ENCODE data around the gene CNN2.

The CNN2 gene

GRCh38 chr19:1050989-1051788 lies 24.8 kb downstream of the CNN2 start:
- no peak for DNase-seq

GRCh38 chr19:1051791-1052190 lies 25.4 kb downstream of the CNN2 start:
- no peak for DNase-seq

GRCh38 chr19:1052349-1052975 lies 26.1 kb downstream of the CNN2 start:
- DNase-seq: no peak

- DNase-seq: no peak
Observed at GRCh38 chr19:1053176-1054101, 27.0 kb downstream of the CNN2 start.

- no peak for DNase-seq
Observed at GRCh38 chr19:1054102-1055027, 28.0 kb downstream of the CNN2 start.

GRCh38 chr19:1055028-1055425 lies 28.6 kb downstream of the CNN2 start:
- DNase-seq: no peak

GRCh38 chr19:1055886-1056620 lies 29.6 kb downstream of the CNN2 start:
- DNase-seq: no peak

GRCh38 chr19:1057176-1057855 lies 30.9 kb downstream of the CNN2 start:
- peak; percentile 37 to 57 (median 54) for DNase-seq

GRCh38 chr19:1058112-1058511 lies 31.7 kb downstream of the CNN2 start:
- DNase-seq: no peak

- DNase-seq: no peak
Observed at GRCh38 chr19:1060689-1061088, 34.3 kb downstream of the CNN2 start.

- no peak for DNase-seq
Observed at GRCh38 chr19:1061987-1062386, 35.6 kb downstream of the CNN2 start.

- no peak for DNase-seq
Observed at GRCh38 chr19:1062387-1063029, 36.1 kb downstream of the CNN2 start.

- peak; percentile 41 to 73 (median 62) for DNase-seq
Observed at GRCh38 chr19:1063030-1063908, 36.9 kb downstream of the CNN2 start.

GRCh38 chr19:1063909-1064660 lies 37.7 kb downstream of the CNN2 start:
- DNase-seq: no peak

GRCh38 chr19:1064661-1065605 lies 38.5 kb downstream of the CNN2 start:
- peak; percentile 83 to 92 (median 88) for DNase-seq

- DNase-seq: no peak
Observed at GRCh38 chr19:1065606-1066109, 39.2 kb downstream of the CNN2 start.

GRCh38 chr19:1066251-1066747 lies 39.9 kb downstream of the CNN2 start:
- DNase-seq: no peak

All from suppressor macrophage (primary cell).